HCT116 (cell line): ENCODE data around the gene HAPLN3.

Experiments used
- ATF3 ChIP-seq: IDR thresholded peaks from 2 replicates; pipeline ENCODE4 v1.6.1; 2012
- CEBPB ChIP-seq: IDR thresholded peaks from 2 replicates; pipeline ENCODE4 v1.6.1; 2012; ENCODE audit warnings: low read depth
- CTCF ChIP-seq, 3 experiments: fragments of 200-600 bp in 1 of 3; sonication (generic) in 1 of 3; IDR thresholded peaks in 2 of 3; conservative IDR thresholded peaks in 1 of 3; 2 replicates each; pipeline ENCODE4 v1.5.1; 2012 to 2017; ENCODE audit warnings: low read depth in 2 of 3, low read length in 2 of 3, antibody characterized with exemption in 1 of 3, borderline replicate concordance in 1 of 3, control low read depth in 1 of 3, mild to moderate bottlenecking in 1 of 3, mixed read lengths in 1 of 3, mixed run types in 1 of 3, moderate library complexity in 1 of 3; ENCODE audit not compliant: insufficient read depth in 1 of 3
- ELF1 ChIP-seq: IDR thresholded peaks from 2 replicates; pipeline ENCODE4 v1.6.1; 2012; ENCODE audit warnings: low read depth, borderline replicate concordance
- EZH2 ChIP-seq: fragments of 200-600 bp; sonication (generic); IDR thresholded peaks from 2 replicates; pipeline ENCODE4 v1.6.1; 2017; ENCODE audit warnings: antibody characterized with exemption, mixed run types
- EZH2phosphoT487 ChIP-seq: fragments of 200-600 bp; IDR thresholded peaks from 2 replicates; pipeline ENCODE4 v1.6.1; 2018; ENCODE audit warnings: antibody characterized with exemption, borderline replicate concordance
- JUND ChIP-seq: IDR thresholded peaks from 2 replicates; pipeline ENCODE4 v1.6.1; 2012
- POLR2A ChIP-seq: IDR thresholded peaks from 2 replicates; pipeline ENCODE4 v1.7.0; 2011; ENCODE audit warnings: borderline replicate concordance; ENCODE audit not compliant: insufficient read depth, insufficient read length; ENCODE audit errors: extremely low read depth
- POLR2AphosphoS5 ChIP-seq: IDR thresholded peaks from 2 replicates; pipeline ENCODE4 v1.6.1; 2011; ENCODE audit warnings: mild to moderate bottlenecking, low read depth, low read length, moderate library complexity
- RAD21 ChIP-seq: IDR thresholded peaks from 2 replicates; pipeline ENCODE4 v1.6.1; 2012; ENCODE audit warnings: low read depth, mild to moderate bottlenecking
- REST ChIP-seq: IDR thresholded peaks from 2 replicates; pipeline ENCODE4 v1.6.1; 2012; ENCODE audit warnings: low read depth
- SRF ChIP-seq: IDR thresholded peaks from 2 replicates; pipeline ENCODE4 v1.6.1; 2012; ENCODE audit warnings: low read depth
- YY1 ChIP-seq: IDR thresholded peaks from 2 replicates; pipeline ENCODE4 v1.6.1; 2011; ENCODE audit warnings: low read length, low read depth, moderate library complexity, mild to moderate bottlenecking; ENCODE audit not compliant: insufficient replicate concordance; ENCODE audit errors: extremely low read depth
- ZNF274 ChIP-seq: fragments of 200-500 bp; sonication (Bioruptor generic); IDR thresholded peaks from 2 replicates; pipeline ENCODE4 v1.6.1; 2014; ENCODE audit warnings: mild to moderate bottlenecking, low read depth, low read length, inconsistent platforms

- TF ChIP-seq CTCF (IDR thresholded peaks at IDR 0.05 in 2 of 3, conservative IDR thresholded peaks at IDR 0.05 in 1 of 3; ENCODE audit: borderline replicate concordance in 1 of 3, insufficient read depth in 1 of 3, low read depth in 2 of 3, low read length in 2 of 3) = no peak
- TF ChIP-seq REST = no peak
- TF ChIP-seq ZNF274 = no peak
- TF ChIP-seq YY1 = no peak
- no peak for TF ChIP-seq POLR2A
- no peak for TF ChIP-seq EZH2
- no peak for TF ChIP-seq ELF1
- TF ChIP-seq SRF = no peak
- TF ChIP-seq JUND = no peak
- TF ChIP-seq POLR2AphosphoS5 = no peak
- no peak for TF ChIP-seq RAD21
- TF ChIP-seq ATF3 = no peak
- TF ChIP-seq CEBPB = no peak
- no peak for TF ChIP-seq EZH2phosphoT487
Measured at GRCh38 chr15:88940110-88940675, 44.8 kb upstream of the HAPLN3 start.
